ENCODE results near the gene PMM2.
A peak's percentile ranks its signal among the peaks of the same experiment; 100 is the strongest.
"Not testable (repeated sequence)": the region's sequence is repeated elsewhere in the genome, so short reads cannot be mapped to it uniquely, and the experiment has no call there.

Gene PMM2

GRCh38 chr16:8797364-8798173 lies at the start of gene PMM2, which contains the start of gene TMEM186:
TSS of gene PMM2 (plus strand) at chr16:8797839. CDS start at chr16:8797883, 44 bp downstream.
TSS of gene TMEM186 (minus strand) at chr16:8797639. CDS start at chr16:8797614, 25 bp downstream.
- H3K9ac ChIP-seq = peak within 1 kb of the TSS; percentile 95
- H3K36me3 ChIP-seq = peaks cover 49% of the 10 kb centered on the region
- peak within 1 kb of the TSS; percentile 99 for H3K4me2 ChIP-seq
- H3K9me3 ChIP-seq = no peaks in the 10 kb centered on the region
- H4K20me1 ChIP-seq = peaks cover 49% of the 10 kb centered on the region
- H3K4me1 ChIP-seq = peaks cover 46% of the 10 kb centered on the region
- H3K27me3 ChIP-seq = no peaks in the 10 kb centered on the region
- peak within 1 kb of the TSS; percentile 93 for H3K27ac ChIP-seq
- H3K4me3 ChIP-seq = peak within 1 kb of the TSS; percentile 98
- no peak for TF ChIP-seq Cebpa-rat (IDR thresholded peaks at IDR 0.05)

GRCh38 chr16:8748944-8749343 lies 48.7 kb upstream of the PMM2 start:
- H3K36me3 ChIP-seq = peaks cover 44% of the 10 kb centered on the region
- not testable (repeated sequence) for H3K4me1 ChIP-seq, H3K4me2 ChIP-seq

GRCh38 chr16:8751481-8752311 lies 45.9 kb upstream of the PMM2 start:
- H3K27ac ChIP-seq = no peak overlapping the region
- TF ChIP-seq Cebpa-rat (IDR thresholded peaks at IDR 0.05) = no peak

More at GRCh38 chr16:8748944-8749343, 48.7 kb upstream of the PMM2 start:
- not testable (repeated sequence) for H3K4me3 ChIP-seq, H3K9ac ChIP-seq, H3K27ac ChIP-seq, H3K9me3 ChIP-seq, H4K20me1 ChIP-seq, H3K27me3 ChIP-seq

DNA sequence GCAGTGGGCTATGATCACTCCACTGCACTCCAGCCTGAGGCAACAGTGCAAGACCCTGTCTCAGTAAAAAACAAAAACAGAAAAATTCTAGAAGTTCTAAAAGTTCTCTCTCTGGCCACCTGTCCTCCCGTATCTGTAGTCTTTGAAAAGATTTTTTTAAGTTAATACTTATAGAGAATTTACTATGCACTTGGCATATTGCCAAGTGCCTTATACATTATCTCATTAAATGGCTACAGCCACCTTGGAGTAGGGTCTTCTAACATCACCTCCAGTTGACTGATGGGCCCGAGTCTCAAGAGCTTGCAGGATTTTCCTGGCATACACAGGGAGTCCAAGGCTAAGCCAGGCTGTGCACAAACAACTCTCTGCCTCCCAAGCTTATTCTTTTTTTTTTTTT lies 44.9 kb upstream of the PMM2 start:
- no peak overlapping the region for H3K27ac ChIP-seq
- TF ChIP-seq Cebpa-rat (IDR thresholded peaks at IDR 0.05) = no peak

More at GRCh38 chr16:8751481-8752311, 45.9 kb upstream of the PMM2 start:
- H4K20me1 ChIP-seq = no peaks in the 10 kb centered on the region
- H3K4me2 ChIP-seq = no peak overlapping the region
- peaks cover 42% of the 10 kb centered on the region for H3K36me3 ChIP-seq
- no peak overlapping the region for H3K4me3 ChIP-seq
- no peaks in the 10 kb centered on the region for H3K27me3 ChIP-seq
- no peak overlapping the region for H3K9ac ChIP-seq
- no peaks in the 10 kb centered on the region for H3K4me1 ChIP-seq
- H3K9me3 ChIP-seq = no peaks in the 10 kb centered on the region

DNA sequence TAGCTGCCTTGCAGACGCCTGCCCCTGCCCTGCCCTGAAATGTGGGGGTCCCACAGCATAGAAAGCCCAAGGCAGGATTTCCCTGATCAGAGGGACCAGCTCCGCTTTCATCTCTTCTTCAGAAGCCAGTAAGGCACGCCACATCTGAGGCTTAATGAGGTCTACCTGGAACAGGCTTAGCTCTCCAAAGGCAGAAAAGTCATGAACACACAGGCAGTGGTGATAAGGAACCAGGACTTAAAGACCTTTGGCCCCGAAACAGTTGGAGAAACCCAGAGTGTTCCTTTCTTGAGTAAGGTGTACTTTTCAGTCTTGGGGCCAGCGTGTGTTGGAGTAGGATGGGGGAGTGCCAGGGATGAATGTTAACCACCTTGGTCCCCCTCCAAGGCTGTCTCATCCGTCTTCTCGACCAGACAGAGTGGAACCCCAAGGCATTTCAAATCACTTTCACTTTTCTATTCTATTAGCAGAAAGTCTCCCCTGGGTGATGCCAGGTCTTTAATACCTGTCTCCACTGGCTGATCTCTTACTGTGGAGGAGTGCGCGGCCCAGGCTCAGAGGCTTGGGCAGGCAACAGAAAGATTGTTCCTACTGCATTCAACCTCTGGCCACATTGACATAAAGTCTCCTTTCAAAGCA lies 44.1 kb upstream of the PMM2 start:
- H3K36me3 ChIP-seq = peaks cover 50% of the 10 kb centered on the region
- no peak overlapping the region for H3K4me2 ChIP-seq
- no peak overlapping the region for H3K4me3 ChIP-seq
- no peak overlapping the region for H3K27ac ChIP-seq
- no peak overlapping the region for H3K9ac ChIP-seq
- no peaks in the 10 kb centered on the region for H3K27me3 ChIP-seq
- H3K9me3 ChIP-seq = no peaks in the 10 kb centered on the region
- TF ChIP-seq Cebpa-rat (IDR thresholded peaks at IDR 0.05) = no peak
- H3K4me1 ChIP-seq = no peaks in the 10 kb centered on the region
- H4K20me1 ChIP-seq = no peaks in the 10 kb centered on the region

More for the DNA sequence above, 44.9 kb upstream of the PMM2 start:
- Histone ChIP-seq H3K4me1 (no peaks in the 10 kb centered on the region), H3K9ac (no peak overlapping the region), H3K4me3 (no peak overlapping the region), H3K36me3 (peaks cover 42% of the 10 kb centered on the region), H3K27me3 (no peaks in the 10 kb centered on the region), H3K9me3 (no peaks in the 10 kb centered on the region), H4K20me1 (no peaks in the 10 kb centered on the region), H3K4me2 (no peak overlapping the region)

DNA sequence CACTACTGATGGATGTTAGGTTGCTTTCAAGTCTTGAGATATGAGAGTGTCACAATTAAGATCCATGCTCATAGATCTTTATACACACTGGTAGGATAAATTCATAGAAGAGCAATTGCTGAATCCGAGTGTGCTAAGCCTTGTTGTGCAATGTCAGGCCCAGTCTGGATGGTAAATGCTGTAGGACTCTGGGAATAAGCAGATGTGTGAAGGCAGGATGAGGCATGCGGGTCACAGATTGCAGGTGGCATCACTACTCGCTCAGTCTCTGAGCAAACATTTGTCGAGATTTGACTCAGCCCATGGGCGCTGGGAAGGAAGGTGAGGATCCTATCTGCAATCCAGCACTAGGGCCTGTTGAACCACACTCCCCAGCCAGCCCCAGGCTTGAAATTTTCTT lies 40.9 kb upstream of the PMM2 start:
- TF ChIP-seq Cebpa-rat (IDR thresholded peaks at IDR 0.05) = no peak

GRCh38 chr16:8758022-8758421 lies 39.6 kb upstream of the PMM2 start:
- no peaks in the 10 kb centered on the region for H3K27me3 ChIP-seq
- peaks cover 36% of the 10 kb centered on the region for H3K36me3 ChIP-seq
- H4K20me1 ChIP-seq = no peaks in the 10 kb centered on the region
- no peak for TF ChIP-seq Cebpa-rat (IDR thresholded peaks at IDR 0.05)
- H3K4me3 ChIP-seq = no peak overlapping the region
- no peak overlapping the region for H3K4me2 ChIP-seq
- H3K9ac ChIP-seq = no peak overlapping the region
- H3K27ac ChIP-seq = no peak overlapping the region
- no peaks in the 10 kb centered on the region for H3K9me3 ChIP-seq
- H3K4me1 ChIP-seq = no peaks in the 10 kb centered on the region

More for the DNA sequence above, 40.9 kb upstream of the PMM2 start:
- Histone ChIP-seq H3K9me3 (no peaks in the 10 kb centered on the region), H3K4me2 (no peak overlapping the region), H3K9ac (no peak overlapping the region), H3K4me3 (no peak overlapping the region), H4K20me1 (no peaks in the 10 kb centered on the region), H3K27ac (no peak overlapping the region), H3K4me1 (no peaks in the 10 kb centered on the region), H3K36me3 (peaks cover 44% of the 10 kb centered on the region), H3K27me3 (no peaks in the 10 kb centered on the region)

- Histone ChIP-seq H3K4me1 (no peaks in the 10 kb centered on the region), H3K27me3 (no peaks in the 10 kb centered on the region), H3K9me3 (no peaks in the 10 kb centered on the region), H3K4me3 (no peak overlapping the region), H3K9ac (no peak overlapping the region), H3K27ac (no peak overlapping the region), H3K4me2 (no peak overlapping the region), H3K36me3 (peaks cover 39% of the 10 kb centered on the region; the same call in 1 of the 2 replicates), H4K20me1 (no peaks in the 10 kb centered on the region)
- TF ChIP-seq Cebpa-rat (IDR thresholded peaks at IDR 0.05) = no peak
These were observed 37.6 kb upstream of the PMM2 start for GRCh38 chr16:8760021-8760420.

DNA sequence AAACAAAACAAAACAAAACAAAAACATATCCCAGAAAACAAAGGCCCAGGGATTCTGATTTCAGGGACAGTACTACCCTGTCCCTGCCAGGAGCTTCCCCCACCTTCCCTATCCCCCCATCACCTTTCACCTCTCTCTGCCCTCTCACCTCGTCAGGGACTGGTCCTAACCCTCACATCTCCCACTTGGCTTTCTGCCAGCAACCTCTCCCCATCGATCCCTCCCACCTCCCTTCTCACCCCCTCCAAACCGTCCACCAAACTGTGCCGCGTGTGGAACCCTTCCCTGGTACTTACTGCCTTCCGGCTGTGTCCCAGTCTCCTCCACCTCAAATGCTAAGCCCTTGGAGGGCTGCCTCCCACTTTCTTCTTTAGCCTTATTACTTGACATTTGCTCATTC lies 36.6 kb upstream of the PMM2 start:
- Histone ChIP-seq H3K36me3 (peaks cover 39% of the 10 kb centered on the region; the same call in 1 of the 2 replicates), H3K4me1 (peaks cover 5% of the 10 kb centered on the region; the same call in 1 of the 2 replicates), H3K27ac (no peak overlapping the region), H3K4me2 (no peak overlapping the region), H3K4me3 (no peak overlapping the region), H4K20me1 (no peaks in the 10 kb centered on the region), H3K9me3 (no peaks in the 10 kb centered on the region), H3K9ac (no peak overlapping the region), H3K27me3 (no peaks in the 10 kb centered on the region)
- TF ChIP-seq Cebpa-rat (IDR thresholded peaks at IDR 0.05) = no peak
